HG03095 (cell line): ENCODE data around the gene SYNC.

Experiments used
- ATAC-seq: cut with Tn5 transposase; IDR thresholded peaks from one replicate; pipeline ENCODE4 v1.9.1; 2021; ENCODE audit warnings: moderate library complexity; ENCODE audit not compliant: unreplicated experiment

Gene SYNC

GRCh38 chr1:32702599-32703478 lies at the start of gene SYNC:
Gene SYNC (minus strand): TSS chr1:32702770. CDS start chr1:32702660, 110 bp downstream.
- ATAC-seq, result no peak

GRCh38 chr1:32749771-32750170 lies 47.2 kb upstream of the SYNC start:
- no peak for ATAC-seq

- no peak for ATAC-seq
Measured at GRCh38 chr1:32749332-32749731, 46.8 kb upstream of the SYNC start.

- no peak for ATAC-seq
Measured at GRCh38 chr1:32748926-32749325, 46.4 kb upstream of the SYNC start.

GRCh38 chr1:32748348-32748747 lies 45.8 kb upstream of the SYNC start:
- no peak for ATAC-seq

GRCh38 chr1:32746130-32746529 lies 43.6 kb upstream of the SYNC start:
- no peak for ATAC-seq

GRCh38 chr1:32744071-32744425 lies 41.5 kb upstream of the SYNC start:
- no peak for ATAC-seq

GRCh38 chr1:32743380-32744070 lies 41.0 kb upstream of the SYNC start:
- no peak for ATAC-seq

GRCh38 chr1:32742956-32743355 lies 40.4 kb upstream of the SYNC start:
- no peak for ATAC-seq

GRCh38 chr1:32742199-32742947 lies 39.8 kb upstream of the SYNC start:
- no peak for ATAC-seq

- ATAC-seq, result no peak
Measured at GRCh38 chr1:32741413-32742198, 39.0 kb upstream of the SYNC start.

GRCh38 chr1:32741059-32741412 lies 38.5 kb upstream of the SYNC start:
- ATAC-seq, result no peak

- ATAC-seq, result no peak
Measured at GRCh38 chr1:32736812-32737791, 34.5 kb upstream of the SYNC start.

GRCh38 chr1:32733582-32734321 lies 31.2 kb upstream of the SYNC start:
- ATAC-seq, result no peak

GRCh38 chr1:32729254-32730046 lies 26.9 kb upstream of the SYNC start:
- ATAC-seq, result no peak

- ATAC-seq, result no peak
Measured at GRCh38 chr1:32728413-32729077, 26.0 kb upstream of the SYNC start.

GRCh38 chr1:32727876-32728275 lies 25.3 kb upstream of the SYNC start:
- no peak for ATAC-seq

GRCh38 chr1:32725615-32725982 lies 23.0 kb upstream of the SYNC start:
- no peak for ATAC-seq
